GM18499 (cell line): ENCODE results near the gene CCN5.

ENCODE experiments used
- ATAC-seq: cut with Tn5 transposase; IDR thresholded peaks from one replicate; pipeline ENCODE4 v1.9.1; 2021; ENCODE audit warnings: moderate number of reproducible peaks; ENCODE audit not compliant: insufficient read depth, unreplicated experiment

CCN5 gene

GRCh38 chr20:44714102-44714700, 968 bp upstream of the CCN5 start:
- ATAC-seq, result no peak

DNA sequence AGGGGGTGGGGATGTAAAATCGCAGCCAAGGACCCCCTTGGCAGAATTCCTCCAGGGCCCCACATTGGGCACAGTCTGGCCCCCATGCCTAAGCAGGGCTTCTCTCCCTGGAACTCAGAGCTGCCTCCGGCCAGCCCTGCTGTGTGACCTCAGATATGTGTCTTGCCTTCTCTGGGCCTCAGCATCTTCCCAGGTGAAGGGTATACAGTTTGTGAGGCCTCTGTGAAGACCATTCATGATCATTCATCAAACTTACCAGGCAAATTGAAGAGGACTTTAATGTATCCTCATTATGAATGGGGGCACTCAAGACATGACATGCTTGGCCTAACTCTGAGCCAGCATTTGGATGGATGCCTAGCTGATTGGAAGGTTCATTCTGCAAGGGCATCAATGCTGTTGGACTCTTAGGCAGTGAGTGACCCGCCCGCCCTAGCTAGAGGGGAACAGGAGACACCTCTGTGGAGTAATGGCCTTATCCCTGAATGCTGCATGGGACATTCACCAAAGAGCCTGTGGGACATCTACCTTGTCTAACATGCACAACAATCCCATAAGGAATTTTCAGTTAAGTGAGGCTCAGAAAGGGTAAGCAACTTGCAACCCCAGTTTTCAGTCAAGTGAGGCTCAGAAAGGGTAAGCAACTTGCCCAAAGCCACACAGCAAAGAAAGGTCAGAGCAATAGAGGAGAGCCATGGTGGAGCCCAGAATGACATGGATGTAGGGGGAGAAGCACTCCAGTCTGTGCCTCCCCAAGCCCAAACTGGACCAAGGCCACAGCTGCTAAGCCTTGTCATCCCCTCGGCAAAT, 535 bp downstream of the CCN5 start:
- no peak for ATAC-seq

DNA sequence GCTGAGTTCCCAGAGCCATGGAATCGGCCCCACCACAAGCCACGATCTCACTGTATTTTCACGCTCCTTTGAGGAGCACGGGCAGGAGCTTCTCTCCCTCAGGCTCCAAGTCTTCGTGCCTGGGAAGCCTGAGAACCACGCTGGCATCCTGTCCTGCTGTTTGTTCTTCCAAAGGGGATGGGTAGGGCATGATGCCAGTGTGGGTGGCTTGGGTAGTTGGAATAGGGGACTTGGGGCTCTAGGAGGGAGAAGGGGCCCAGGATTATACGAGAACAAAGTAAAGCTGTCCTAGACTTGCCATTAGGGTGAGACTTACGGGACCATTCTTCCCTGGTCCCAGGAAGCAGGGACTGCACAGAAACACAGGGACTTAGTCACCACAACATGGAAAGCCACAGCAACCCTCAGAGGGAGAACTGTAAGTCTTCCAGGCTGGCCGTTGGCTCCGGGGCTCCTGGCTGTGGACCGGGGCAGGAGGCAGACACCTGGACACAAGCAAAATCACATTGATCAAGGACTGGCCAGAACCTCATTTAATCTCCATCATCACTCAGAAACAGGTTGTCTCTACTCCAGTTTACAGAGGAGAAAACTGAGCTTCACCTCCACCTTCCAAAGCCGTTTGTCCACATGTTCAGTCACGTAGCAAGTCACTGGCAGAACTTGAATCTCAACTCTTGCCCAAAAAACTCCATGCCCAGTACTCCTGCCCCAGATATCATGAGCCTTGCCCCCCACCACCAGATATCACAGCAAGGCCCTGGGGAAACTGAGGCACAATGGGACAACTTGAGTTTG, 1.3 kb downstream of the CCN5 start:
- ATAC-seq, result no peak

GRCh38 chr20:44717986-44718385, 2.8 kb downstream of the CCN5 start:
- ATAC-seq, result no peak

DNA sequence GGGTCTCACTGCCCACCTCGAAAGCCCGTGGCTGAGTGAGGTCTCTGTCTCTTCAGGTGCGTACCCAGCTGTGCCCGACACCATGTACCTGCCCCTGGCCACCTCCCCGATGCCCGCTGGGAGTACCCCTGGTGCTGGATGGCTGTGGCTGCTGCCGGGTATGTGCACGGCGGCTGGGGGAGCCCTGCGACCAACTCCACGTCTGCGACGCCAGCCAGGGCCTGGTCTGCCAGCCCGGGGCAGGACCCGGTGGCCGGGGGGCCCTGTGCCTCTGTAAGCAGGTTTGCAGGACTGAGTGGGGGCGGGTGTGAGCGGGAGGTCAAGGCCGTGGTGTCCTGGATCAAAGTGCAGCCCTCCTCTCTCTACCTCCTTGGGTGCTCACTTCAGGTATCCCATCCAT, 4.7 kb downstream of the CCN5 start:
- no peak for ATAC-seq

GRCh38 chr20:44720621-44720996, 5.4 kb downstream of the CCN5 start:
- no peak for ATAC-seq

DNA sequence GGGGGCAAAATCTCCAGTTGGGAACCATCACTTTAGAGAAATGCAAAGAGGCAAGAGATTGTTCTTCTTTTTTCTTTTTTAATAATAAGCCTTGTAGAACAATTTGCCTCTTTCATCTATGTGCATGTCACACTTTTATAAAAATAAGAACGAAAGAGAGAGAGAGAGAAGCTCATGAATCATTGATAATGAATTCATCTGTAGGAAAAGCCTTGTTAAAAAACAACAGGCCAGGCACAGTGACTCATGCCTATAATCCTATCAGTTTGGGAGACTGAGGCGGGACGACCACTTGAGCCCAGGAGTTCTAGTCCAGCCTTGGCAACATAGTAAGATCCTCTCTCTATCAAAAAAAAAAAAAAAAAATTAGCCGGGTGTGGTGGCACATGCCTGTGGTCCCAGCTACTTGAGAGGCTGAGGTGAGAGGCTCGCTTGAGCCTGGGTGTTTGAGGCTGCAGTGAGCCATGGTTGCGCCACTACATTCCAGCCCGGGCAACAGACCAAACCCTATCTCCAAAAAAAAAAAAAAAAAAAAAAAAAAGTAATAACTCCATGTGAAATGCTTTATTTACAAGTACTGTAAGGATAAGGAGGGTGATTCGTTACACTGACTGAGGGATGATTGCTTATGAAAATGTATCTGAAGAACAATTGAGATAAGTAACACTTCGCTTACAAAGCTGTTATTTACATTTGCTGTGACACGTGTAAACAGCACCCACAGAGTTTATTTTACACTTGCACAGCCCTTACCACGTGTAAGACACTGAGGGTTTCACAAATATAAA, 6.0 kb downstream of the CCN5 start:
- no peak for ATAC-seq

DNA sequence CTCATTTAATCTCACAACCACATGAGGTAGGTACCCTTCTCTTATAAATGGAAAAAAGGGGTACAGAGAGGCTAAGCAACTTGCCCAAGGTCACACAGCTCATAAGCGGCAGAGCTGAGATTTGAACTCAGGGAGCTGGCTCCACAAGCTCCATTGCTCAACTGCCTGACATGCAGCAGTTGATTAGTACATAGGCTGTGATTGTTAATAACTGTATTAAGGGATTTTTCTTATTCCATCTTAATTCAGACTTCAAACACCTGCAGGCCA, 6.6 kb downstream of the CCN5 start:
- ATAC-seq, result no peak

- no peak for ATAC-seq
Measured at GRCh38 chr20:44722990-44723389, 7.8 kb downstream of the CCN5 start.

GRCh38 chr20:44723391-44723790, 8.2 kb downstream of the CCN5 start:
- ATAC-seq, result no peak

GRCh38 chr20:44723798-44724362, 8.7 kb downstream of the CCN5 start:
- ATAC-seq, result no peak

DNA sequence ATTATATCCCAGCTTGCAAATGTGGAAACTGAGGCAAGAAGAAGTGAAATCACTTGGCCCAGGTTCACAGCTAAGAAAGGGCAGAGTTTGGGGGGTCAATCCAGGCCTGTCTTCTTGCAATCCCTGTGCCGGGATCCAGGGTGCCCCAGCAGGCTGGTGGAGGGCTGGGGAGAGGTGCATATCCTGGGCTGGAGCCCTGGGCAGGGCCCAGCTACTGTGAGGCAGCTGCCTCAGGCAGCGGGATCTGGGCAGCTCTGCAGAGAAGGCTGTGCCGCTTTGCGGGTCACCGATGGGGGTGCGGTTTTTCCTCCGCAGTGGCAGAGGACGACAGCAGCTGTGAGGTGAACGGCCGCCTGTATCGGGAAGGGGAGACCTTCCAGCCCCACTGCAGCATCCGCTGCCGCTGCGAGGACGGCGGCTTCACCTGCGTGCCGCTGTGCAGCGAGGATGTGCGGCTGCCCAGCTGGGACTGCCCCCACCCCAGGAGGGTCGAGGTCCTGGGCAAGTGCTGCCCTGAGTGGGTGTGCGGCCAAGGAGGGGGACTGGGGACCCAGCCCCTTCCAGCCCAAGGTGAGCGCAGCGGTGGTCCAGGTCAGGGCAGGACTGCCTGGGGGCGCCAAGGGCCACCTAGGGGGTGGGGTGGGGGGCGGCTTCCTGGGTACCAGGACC, 9.4 kb downstream of the CCN5 start:
- no peak for ATAC-seq

GRCh38 chr20:44725837-44726236, 10.7 kb downstream of the CCN5 start:
- no peak for ATAC-seq

DNA sequence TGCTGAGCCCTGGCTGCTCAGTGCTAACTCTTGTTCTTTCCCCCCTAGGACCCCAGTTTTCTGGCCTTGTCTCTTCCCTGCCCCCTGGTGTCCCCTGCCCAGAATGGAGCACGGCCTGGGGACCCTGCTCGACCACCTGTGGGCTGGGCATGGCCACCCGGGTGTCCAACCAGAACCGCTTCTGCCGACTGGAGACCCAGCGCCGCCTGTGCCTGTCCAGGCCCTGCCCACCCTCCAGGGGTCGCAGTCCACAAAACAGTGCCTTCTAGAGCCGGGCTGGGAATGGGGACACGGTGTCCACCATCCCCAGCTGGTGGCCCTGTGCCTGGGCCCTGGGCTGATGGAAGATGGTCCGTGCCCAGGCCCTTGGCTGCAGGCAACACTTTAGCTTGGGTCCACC, 11.9 kb downstream of the CCN5 start:
- ATAC-seq, result no peak

GRCh38 chr20:44727651-44728050, 12.5 kb downstream of the CCN5 start:
- no peak for ATAC-seq

DNA sequence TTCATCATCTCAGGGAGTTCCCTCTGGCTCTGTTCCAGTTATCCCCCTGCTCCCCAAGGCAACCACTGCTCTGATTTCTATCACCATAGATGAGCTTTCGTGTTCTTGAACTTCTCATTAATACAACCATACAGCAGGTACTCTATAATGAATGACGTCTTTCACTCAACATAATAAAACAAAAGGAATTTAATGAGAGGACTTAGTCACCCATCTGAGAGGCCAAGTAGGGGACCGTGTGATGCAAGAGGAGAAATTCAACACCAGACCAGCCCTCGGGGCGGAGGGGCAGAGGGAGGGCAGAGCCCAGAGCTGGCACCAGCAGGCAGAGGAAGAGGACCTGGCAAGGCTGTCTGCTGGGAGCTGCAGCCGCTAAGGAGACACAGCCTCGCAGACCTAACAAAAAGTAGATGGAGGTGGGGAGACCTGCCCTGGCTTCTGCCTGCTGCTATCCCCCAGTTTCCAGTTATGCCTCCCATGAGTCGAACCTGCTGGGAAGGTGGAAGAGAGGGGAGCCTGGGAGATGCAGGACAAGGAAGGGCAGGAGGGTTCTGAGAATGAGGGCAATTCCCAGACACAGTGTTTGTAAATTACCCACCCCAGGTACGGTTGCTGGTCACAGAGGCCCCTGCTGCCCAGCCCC, 13.8 kb downstream of the CCN5 start:
- no peak for ATAC-seq

- ATAC-seq, result no peak
Measured at GRCh38 chr20:44730441-44730840, 15.3 kb downstream of the CCN5 start.

DNA sequence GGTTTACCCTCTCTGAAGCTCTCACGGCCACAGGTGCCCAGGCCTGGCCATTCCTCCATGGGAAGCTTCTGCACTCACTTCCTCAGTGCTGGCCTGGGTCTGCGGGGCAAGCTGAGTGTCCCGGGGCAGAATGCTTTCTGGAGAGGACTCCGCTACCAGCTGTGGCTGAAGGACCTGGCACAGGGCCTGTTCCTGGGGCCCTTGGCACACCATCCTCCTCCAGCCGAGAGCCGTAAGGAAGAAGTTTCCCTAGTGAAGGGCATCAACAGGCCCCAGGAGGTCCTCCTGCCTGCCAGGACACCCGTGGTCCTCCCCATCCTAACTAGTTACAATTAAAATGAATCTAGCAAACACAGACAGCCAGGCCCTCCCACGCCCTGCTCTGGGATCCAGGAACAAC, 16.5 kb downstream of the CCN5 start:
- no peak for ATAC-seq

DNA sequence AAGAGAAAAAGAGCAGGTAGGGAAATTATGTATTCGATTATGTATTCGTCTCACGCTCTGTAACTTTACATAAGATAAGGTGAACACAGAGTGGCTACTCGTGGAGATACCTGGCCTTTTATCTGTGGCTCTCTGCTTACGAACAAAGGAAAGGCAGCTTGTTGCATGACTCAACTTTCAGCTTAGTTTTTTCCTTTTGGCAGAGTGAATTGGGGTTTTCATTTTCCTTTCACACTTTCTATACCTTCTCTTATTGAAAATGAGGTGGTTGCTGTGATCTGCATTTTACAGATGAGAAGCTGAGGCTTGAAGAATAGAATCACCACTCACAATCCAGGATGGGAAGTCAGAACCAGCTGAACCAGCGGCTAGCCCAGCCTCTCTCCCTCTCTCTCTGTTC, 17.2 kb downstream of the CCN5 start:
- no peak for ATAC-seq
